HepG2 (cell line): ENCODE data around the gene CCN2. TPM values are rescaled to one million over a fixed set of nuclear protein-coding genes. Genes with fewer than 3 reads are reported as not detected.

Source experiments
- CSRNP1 ChIP-seq: sonication (generic); formaldehyde crosslinking; IDR thresholded peaks from 2 replicates; pipeline ENCODE4 v1.8.1; 2023; ENCODE audit warnings: mild to moderate bottlenecking, missing genetic modification reagents
- DBP ChIP-seq: sonication (generic); formaldehyde crosslinking; IDR thresholded peaks from 2 replicates; pipeline ENCODE4 v1.4.0; 2020; ENCODE audit warnings: missing genetic modification reagents; ENCODE audit errors: not compliant biosample characterization
- FOXP1 ChIP-seq, 2 experiments: fragments of 450-650 bp in 1 of 2; IDR thresholded peaks; 2 replicates each; pipeline ENCODE4 v1.6.1; 2017 to 2018; ENCODE audit warnings: antibody characterized with exemption in 1 of 2
- HNF4G ChIP-seq, 2 experiments: sonication (generic) in 1 of 2; formaldehyde crosslinking in 1 of 2; IDR thresholded peaks; 2 replicates each; pipeline versions ENCODE4 v1.4.0 to v1.6.1; 2011 to 2020; ENCODE audit warnings: borderline replicate concordance in 2 of 2, low read depth in 2 of 2, mild to moderate bottlenecking in 2 of 2, low read length in 1 of 2, missing genetic modification reagents in 1 of 2, moderate library complexity in 1 of 2
- KLF13 ChIP-seq: sonication (generic); formaldehyde crosslinking; IDR thresholded peaks from 2 replicates; pipeline ENCODE4 v1.4.0; 2020; ENCODE audit warnings: mild to moderate bottlenecking, missing genetic modification reagents
- KMT2A ChIP-seq: sonication (generic); formaldehyde crosslinking; IDR thresholded peaks from 2 replicates; pipeline ENCODE4 v1.4.0; 2020; ENCODE audit warnings: missing genetic modification reagents
- LRRFIP1 ChIP-seq: sonication (generic); formaldehyde crosslinking; conservative IDR thresholded peaks from 2 replicates; pipeline ENCODE4 v1.4.0; 2020; ENCODE audit warnings: missing genetic modification reagents
- PAX8 ChIP-seq: sonication (generic); formaldehyde crosslinking; IDR thresholded peaks from 2 replicates; pipeline ENCODE4 v1.8.0; 2022; ENCODE audit warnings: mild to moderate bottlenecking, missing genetic modification reagents, borderline replicate concordance
- PHF20 ChIP-seq: sonication (generic); formaldehyde crosslinking; IDR thresholded peaks from 2 replicates; pipeline ENCODE4 v1.5.0; 2020; ENCODE audit warnings: mild to moderate bottlenecking, missing genetic modification reagents
- RARA ChIP-seq: IDR thresholded peaks from 2 replicates; pipeline ENCODE4 v1.6.1; 2016; ENCODE audit warnings: missing genetic modification reagents, missing compliant biosample characterization
- SP1 ChIP-seq, 2 experiments: fragments of 450-650 bp in 1 of 2; sonication (generic) in 1 of 2; formaldehyde crosslinking in 1 of 2; IDR thresholded peaks; 2 replicates each; pipeline versions ENCODE4 v1.4.0 to v1.6.1; 2016 to 2020; ENCODE audit warnings: missing genetic modification reagents in 1 of 2
- TEAD2 ChIP-seq: sonication (generic); formaldehyde crosslinking; IDR thresholded peaks from 2 replicates; pipeline ENCODE4 v1.9.0; 2021; ENCODE audit warnings: missing genetic modification reagents
- ZFP1 ChIP-seq: IDR thresholded peaks from 2 replicates; pipeline ENCODE4 v1.6.1; 2016
- ZNF136 ChIP-seq: sonication (generic); formaldehyde crosslinking; IDR thresholded peaks from 2 replicates; pipeline ENCODE4 v1.8.1; 2022; ENCODE audit warnings: low read depth, mild to moderate bottlenecking, moderate library complexity, missing genetic modification reagents
- ZNF549 ChIP-seq: sonication (generic); formaldehyde crosslinking; IDR thresholded peaks from 2 replicates; pipeline ENCODE4 v1.5.0; 2020; ENCODE audit warnings: missing genetic modification reagents
- ZNF574 ChIP-seq: sonication (generic); formaldehyde crosslinking; IDR thresholded peaks from 2 replicates; pipeline ENCODE4 v1.4.0; 2020; ENCODE audit warnings: missing genetic modification reagents
- ZNF652 ChIP-seq: IDR thresholded peaks from 2 replicates; pipeline ENCODE4 v1.6.1; 2016; ENCODE audit warnings: low read depth, borderline replicate concordance
- ZNF678 ChIP-seq: sonication (generic); formaldehyde crosslinking; IDR thresholded peaks from 2 replicates; pipeline ENCODE4 v1.4.0; 2020; ENCODE audit warnings: mild to moderate bottlenecking, missing genetic modification reagents
- ZNF709 ChIP-seq: sonication (generic); formaldehyde crosslinking; IDR thresholded peaks from 2 replicates; pipeline ENCODE4 v1.5.0; 2020; ENCODE audit warnings: mild to moderate bottlenecking, missing genetic modification reagents
- polyA plus RNA-seq, 8 experiments: library from polyadenylated mRNA; depleted of rRNA in 3 of 8; stranded (reverse) in 7 of 8; unstranded in 1 of 8; fragments of >200 nt; fragmentation: Illumina TruSeq in 4 of 8; extraction: Trizol in 4 of 8; gene quantifications; 2 replicates each; pipeline versions ENCODE4 v1.2.1 to v1.2.3, GENCODE V29; 2011 to 2016; ENCODE audit warnings: low read depth in 4 of 8, missing spikeins in 1 of 8, mixed read lengths in 1 of 8; ENCODE audit not compliant: insufficient read depth in 1 of 8
- total RNA-seq, 5 experiments: library from RNA; depleted of rRNA; stranded (reverse); fragments of >200 nt; fragmentation: Illumina TruSeq; extraction: Trizol; gene quantifications; 2 replicates each; pipeline ENCODE4 v1.2.3, GENCODE V29; 2016; ENCODE audit warnings: low read depth in 1 of 5

Gene CCN2
- total and polyA plus RNA-seq, 2 of the 13 experiments (the other 11 are each of a cell fraction or from before 2014, with no cell fraction given), result 34.7 to 316 TPM

- no peak for TF ChIP-seq DBP (CRISPR knock-in tag)
- TF ChIP-seq HNF4G (IDR thresholded peaks at IDR 0.05; ENCODE audit: borderline replicate concordance, low read depth, low read length), result peak; percentile 73; the same call in 1 of the 2 replicates
- peak; percentile 68; the same call in 1 of the 2 replicates for TF ChIP-seq HNF4G (CRISPR knock-in tag; IDR thresholded peaks at IDR 0.05; ENCODE audit: borderline replicate concordance, low read depth)
- peak; percentile 83 for TF ChIP-seq ZFP1 (CRISPR knock-in tag)
- TF ChIP-seq RARA (CRISPR knock-in tag), result peak; percentile 94
- TF ChIP-seq ZNF549 (CRISPR knock-in tag), result peak; percentile 25; the same call in 1 of the 2 replicates
- no peak; the same call in 1 of the 2 replicates for TF ChIP-seq PHF20 (CRISPR knock-in tag)
- peak; percentile 96; the same call in 1 of the 2 replicates for TF ChIP-seq ZNF709 (CRISPR knock-in tag)
- peak; percentile 15; the same call in 1 of the 2 replicates for TF ChIP-seq ZNF652 (CRISPR knock-in tag)
- peak; percentile 90; the same call in 1 of the 2 replicates for TF ChIP-seq TEAD2 (CRISPR knock-in tag)
- no peak; the same call in 1 of the 2 replicates for TF ChIP-seq PAX8 (CRISPR knock-in tag)
- TF ChIP-seq SP1 (IDR thresholded peaks at IDR 0.05), result no peak
- TF ChIP-seq SP1 (CRISPR knock-in tag; IDR thresholded peaks at IDR 0.05), result 0 out of 2 replicates have a peak, but pooled peaks have one; percentile 20
- TF ChIP-seq KLF13 (CRISPR knock-in tag), result no peak
- peak; percentile 31; the same call in 1 of the 2 replicates for TF ChIP-seq ZNF136 (CRISPR knock-in tag)
- peak; percentile 84 for TF ChIP-seq ZNF574 (CRISPR knock-in tag)
- TF ChIP-seq ZNF678 (CRISPR knock-in tag), result peak; percentile 29; the same call in 1 of the 2 replicates
- TF ChIP-seq CSRNP1 (CRISPR knock-in tag), result no peak
- TF ChIP-seq LRRFIP1 (CRISPR knock-in tag), result no peak
- no peak; the same call in 1 of the 2 replicates for TF ChIP-seq KMT2A (CRISPR knock-in tag)
- peak; percentile 74 for TF ChIP-seq FOXP1 (IDR thresholded peaks at IDR 0.05)
- TF ChIP-seq FOXP1 (CRISPR knock-in tag; IDR thresholded peaks at IDR 0.05), result peak; percentile 87
Measured at GRCh38 chr6:131950767-131951575, at the start of gene CCN2 (continued).
